ENCODE data around the gene VPS29. TPM values are rescaled to one million over a fixed set of nuclear protein-coding genes. Genes with fewer than 3 reads are reported as not detected.
A peak's percentile ranks its signal among the peaks of the same experiment; 100 is the strongest.
"Not testable (repeated sequence)": the region's sequence is repeated elsewhere in the genome, so short reads cannot be mapped to it uniquely, and the experiment has no call there.

VPS29 gene
- total RNA-seq, 4 donors from 2014 or later: 76.4 to 145 (median 92.9) TPM

- no peak for TF ChIP-seq CTCF (IDR thresholded peaks at IDR 0.05 in 4 of 5, conservative IDR thresholded peaks at IDR 0.05 in 1 of 5)
- TF ChIP-seq POLR2A (IDR thresholded peaks at IDR 0.05): no peak
Observed at GRCh38 chr12:110465024-110465423, 36.9 kb downstream of the VPS29 start.

GRCh38 chr12:110461189-110461588 lies 40.7 kb downstream of the VPS29 start:
- H3K27ac ChIP-seq; H3K9me3 ChIP-seq; H3K4me3 ChIP-seq; ATAC-seq; intact Hi-C loops (cut with DNase I; ENCODE audit: low total_unique reads); H3K4me1 ChIP-seq; DNase-seq; H3K27me3 ChIP-seq: not testable (repeated sequence)
- in situ Hi-C loops (cut with MboI; ENCODE audit: low sequenced_read_pairs in 4 of 4): loop anchor here in 1 of 4 donors (25.0 kb wide), 1 partner anchor 376 kb away; the partner anchor contains the start of gene CCDC63
- H3K36me3 ChIP-seq: peaks cover 0 to 49% of the 10 kb centered on the region in 2 donors

More at GRCh38 chr12:110465024-110465423, 36.9 kb downstream of the VPS29 start:
- intact Hi-C loops (cut with DNase I; ENCODE audit: low total_unique reads) (loop anchor here (5.0 kb wide), 1 partner anchor 422 kb away; no protein-coding TSS in a partner anchor), in situ Hi-C loops (cut with MboI; ENCODE audit: low sequenced_read_pairs in 4 of 4) (loop anchor here in 2 of 4 donors (5.0 to 25.0 kb wide), 2 partner anchors 37 to 372 kb away; partner anchors contain the start of genes CCDC63 (in 1 of the 2), RAD9B (in 1 of the 2) and VPS29 (in 1 of the 2))
- H3K4me3 ChIP-seq: no peak overlapping the region
- no peaks in the 10 kb centered on the region for H3K27me3 ChIP-seq
- H3K27ac ChIP-seq: no peak overlapping the region
- no peaks in the 10 kb centered on the region for H3K9me3 ChIP-seq
- H3K36me3 ChIP-seq: peaks cover 0 to 35% of the 10 kb centered on the region in 2 donors
- ATAC-seq: no peak
- no peak for DNase-seq
- peaks cover 15 to 25% of the 10 kb centered on the region in 2 donors for H3K4me1 ChIP-seq

- intact Hi-C loops (cut with DNase I; ENCODE audit: low total_unique reads) (no loop called here), in situ Hi-C loops (cut with MboI; ENCODE audit: low sequenced_read_pairs in 4 of 4) (loop anchor here in 3 of 4 donors (10.0 to 25.0 kb wide), 3 partner anchors 46 to 426 kb away; partner anchors contain the start of genes CCDC63 (in 1 of the 3), RAD9B (in 1 of the 3) and VPS29 (in 1 of the 3))
- Histone ChIP-seq H3K4me1 (peaks cover 5 to 6% of the 10 kb centered on the region in 2 donors), H3K27ac (no peak overlapping the region), H3K27me3 (no peaks in the 10 kb centered on the region), H3K9me3 (no peaks in the 10 kb centered on the region), H3K4me3 (no peak overlapping the region), H3K36me3 (peaks cover 0 to 52% of the 10 kb centered on the region in 2 donors)
- no peak for TF ChIP-seq CTCF (IDR thresholded peaks at IDR 0.05 in 4 of 5, conservative IDR thresholded peaks at IDR 0.05 in 1 of 5)
- TF ChIP-seq POLR2A (IDR thresholded peaks at IDR 0.05): no peak
- ATAC-seq: no peak
- no peak for DNase-seq
Observed at GRCh38 chr12:110458756-110459155, 43.2 kb downstream of the VPS29 start.

- Histone ChIP-seq H3K27me3 (no peaks in the 10 kb centered on the region), H3K4me1 (peaks cover 12 to 13% of the 10 kb centered on the region in 2 donors), H3K27ac (no peak overlapping the region), H3K4me3 (no peak overlapping the region), H3K36me3 (peaks cover 0 to 39% of the 10 kb centered on the region in 2 donors), H3K9me3 (no peaks in the 10 kb centered on the region)
- intact Hi-C loops (cut with DNase I; ENCODE audit: low total_unique reads) (loop anchor here (5.0 kb wide), 1 partner anchor 434 kb away; no protein-coding TSS in a partner anchor), in situ Hi-C loops (cut with MboI; ENCODE audit: low sequenced_read_pairs in 4 of 4) (loop anchor here in 3 of 4 donors (10.0 to 25.0 kb wide), 3 partner anchors 51 to 431 kb away; partner anchors contain the start of genes CCDC63 (in 1 of the 3), RAD9B (in 1 of the 3) and VPS29 (in 1 of the 3))
- DNase-seq (no peak), ATAC-seq (no peak)
- TF ChIP-seq CTCF (IDR thresholded peaks at IDR 0.05 in 4 of 5, conservative IDR thresholded peaks at IDR 0.05 in 1 of 5) (no peak), POLR2A (IDR thresholded peaks at IDR 0.05) (no peak)
Observed at GRCh38 chr12:110453569-110454296, 48.2 kb downstream of the VPS29 start.

GRCh38 chr12:110451263-110451662 lies 50.6 kb downstream of the VPS29 start:
- TF ChIP-seq CTCF (IDR thresholded peaks at IDR 0.05 in 4 of 5, conservative IDR thresholded peaks at IDR 0.05 in 1 of 5) (no peak), POLR2A (IDR thresholded peaks at IDR 0.05) (no peak)
- H3K4me3 ChIP-seq: no peak overlapping the region
- in situ Hi-C loops (cut with MboI; ENCODE audit: low sequenced_read_pairs in 4 of 4) (loop anchor here in 3 of 4 donors (10.0 to 25.0 kb wide), 3 partner anchors 54 to 434 kb away; partner anchors contain the start of genes CCDC63 (in 1 of the 3), RAD9B (in 1 of the 3) and VPS29 (in 1 of the 3)), intact Hi-C loops (cut with DNase I; ENCODE audit: low total_unique reads) (loop anchor here (5.0 kb wide), 1 partner anchor 436 kb away; no protein-coding TSS in a partner anchor)
- no peak for ATAC-seq
- H3K9me3 ChIP-seq: no peaks in the 10 kb centered on the region
- peaks cover 12 to 13% of the 10 kb centered on the region in 2 donors for H3K4me1 ChIP-seq
- no peaks in the 10 kb centered on the region for H3K27me3 ChIP-seq
- H3K27ac ChIP-seq: peak overlapping the region in 3 of 4 donors; percentile 89 to 97 (median 90)
- H3K36me3 ChIP-seq: peaks cover 0 to 29% of the 10 kb centered on the region in 2 donors
- DNase-seq: no peak

Measured in gastrocnemius medialis (tissue), 4 donors.